HEK293 (cell line): Measurements from ENCODE around the gene KIF5B.

Source experiments
- KLF10 ChIP-seq: fragments of 450-650 bp; IDR thresholded peaks from 2 replicates; pipeline ENCODE4 v1.5.1; 2018; ENCODE audit warnings: missing biosample characterization, mild to moderate bottlenecking, missing genetic modification characterization
- KLF7 ChIP-seq: fragments of 450-650 bp; formaldehyde crosslinking; IDR thresholded peaks from 2 replicates; pipeline ENCODE4 v1.5.1; 2016; ENCODE audit warnings: missing biosample characterization, missing genetic modification characterization, borderline replicate concordance
- MZF1 ChIP-seq: fragments of 450-650 bp; formaldehyde crosslinking; IDR thresholded peaks from 2 replicates; pipeline ENCODE4 v1.5.1; 2017; ENCODE audit warnings: missing biosample characterization, missing genetic modification characterization, borderline replicate concordance
- PBX3 ChIP-seq: sonication (generic); formaldehyde crosslinking; IDR thresholded peaks from 2 replicates; pipeline ENCODE4 v1.8.1; 2022; ENCODE audit warnings: mild to moderate bottlenecking, moderate library complexity, missing genetic modification reagents
- PRDM2 ChIP-seq: fragments of 450-650 bp; formaldehyde crosslinking; IDR thresholded peaks from 2 replicates; pipeline ENCODE4 v1.5.1; 2016; ENCODE audit warnings: missing biosample characterization, missing genetic modification characterization, borderline replicate concordance
- SP3 ChIP-seq: fragments of 450-650 bp; formaldehyde crosslinking; IDR thresholded peaks from 2 replicates; pipeline ENCODE4 v1.5.1; 2016; ENCODE audit warnings: missing biosample characterization, missing genetic modification characterization
- ZBTB11 ChIP-seq: fragments of 450-650 bp; formaldehyde crosslinking; conservative IDR thresholded peaks from 2 replicates; pipeline ENCODE4 v1.5.1; 2016; ENCODE audit warnings: low read depth, missing biosample characterization, missing genetic modification characterization
- ZBTB26 ChIP-seq: fragments of 450-650 bp; formaldehyde crosslinking; optimal IDR thresholded peaks from 2 replicates; pipeline ENCODE3; 2016; ENCODE audit warnings: missing biosample characterization, mild to moderate bottlenecking, missing genetic modification characterization
- ZBTB7A ChIP-seq: fragments of 450-650 bp; formaldehyde crosslinking; IDR thresholded peaks from 2 replicates; pipeline ENCODE4 v1.5.1; 2016; ENCODE audit warnings: low read depth, missing biosample characterization, missing genetic modification characterization
- ZIC2 ChIP-seq: fragments of 450-650 bp; formaldehyde crosslinking; IDR thresholded peaks from 2 replicates; pipeline ENCODE4 v1.5.1; 2016; ENCODE audit warnings: missing biosample characterization, missing genetic modification characterization
- ZNF16 ChIP-seq: fragments of 450-650 bp; formaldehyde crosslinking; IDR thresholded peaks from 2 replicates; pipeline ENCODE4 v1.5.1; 2016; ENCODE audit warnings: low read depth, missing biosample characterization, missing genetic modification characterization
- ZNF248 ChIP-seq: fragments of 450-650 bp; formaldehyde crosslinking; IDR thresholded peaks from 2 replicates; pipeline ENCODE4 v1.5.1; 2017; ENCODE audit warnings: missing biosample characterization, missing genetic modification characterization
- ZNF292 ChIP-seq: fragments of 450-650 bp; formaldehyde crosslinking; IDR thresholded peaks from 2 replicates; pipeline ENCODE4 v1.5.1; 2016; ENCODE audit warnings: low read depth, missing biosample characterization, missing genetic modification characterization, borderline replicate concordance
- ZNF341 ChIP-seq: fragments of 450-650 bp; formaldehyde crosslinking; IDR thresholded peaks from 2 replicates; pipeline ENCODE4; 2016; ENCODE audit warnings: low read depth, missing biosample characterization, missing genetic modification characterization
- ZNF350 ChIP-seq: fragments of 450-650 bp; formaldehyde crosslinking; IDR thresholded peaks from 2 replicates; pipeline ENCODE4 v1.5.0; 2017; ENCODE audit warnings: missing biosample characterization, mild to moderate bottlenecking, missing genetic modification characterization
- ZNF37A ChIP-seq: fragments of 450-650 bp; IDR thresholded peaks from 2 replicates; pipeline ENCODE4 v1.5.1; 2018; ENCODE audit warnings: missing biosample characterization, missing genetic modification characterization
- ZNF518A ChIP-seq: fragments of 450-650 bp; formaldehyde crosslinking; conservative IDR thresholded peaks from 2 replicates; pipeline ENCODE4 v1.5.1; 2016; ENCODE audit warnings: low read depth, missing biosample characterization, missing genetic modification characterization
- ZNF548 ChIP-seq: fragments of 450-650 bp; formaldehyde crosslinking; IDR thresholded peaks from 2 replicates; pipeline ENCODE4 v1.5.1; 2016; ENCODE audit warnings: missing biosample characterization, missing genetic modification characterization
- ZNF76 ChIP-seq: fragments of 450-650 bp; formaldehyde crosslinking; IDR thresholded peaks from 2 replicates; pipeline ENCODE4; 2016; ENCODE audit warnings: low read depth, missing biosample characterization, missing genetic modification characterization, borderline replicate concordance
- ZNF792 ChIP-seq: fragments of 450-650 bp; formaldehyde crosslinking; IDR thresholded peaks from 2 replicates; pipeline ENCODE4 v1.5.1; 2016; ENCODE audit warnings: missing biosample characterization, missing genetic modification characterization

KIF5B gene

GRCh38 chr10:32055478-32056135 is 618 bp downstream of the KIF5B start (continued):
- no peak for TF ChIP-seq PRDM2 (tag by site-specific recombination)
- 0 out of 2 replicates have a peak, but pooled peaks have one; percentile 3 for TF ChIP-seq ZNF292 (tag by site-specific recombination)
- no peak; the same call in 1 of the 2 replicates for TF ChIP-seq PBX3 (CRISPR knock-in tag)
- no peak for TF ChIP-seq ZNF350 (tag by site-specific recombination)
- TF ChIP-seq ZNF248 (tag by site-specific recombination): no peak
- TF ChIP-seq SP3 (tag by site-specific recombination): no peak; the same call in 1 of the 2 replicates
- TF ChIP-seq KLF10 (tag by site-specific recombination): peak; percentile 85
- TF ChIP-seq ZNF37A (tag by site-specific recombination): no peak
- no peak for TF ChIP-seq ZNF548 (tag by site-specific recombination)
- no peak for TF ChIP-seq ZNF518A (tag by site-specific recombination)
- peak; percentile 80 for TF ChIP-seq ZNF341 (tag by site-specific recombination)
- 0 out of 2 replicates have a peak, but pooled peaks have one; percentile 58 for TF ChIP-seq ZNF792 (tag by site-specific recombination)
- peak; percentile 88 for TF ChIP-seq ZBTB26 (tag by site-specific recombination)
- TF ChIP-seq ZBTB11 (tag by site-specific recombination): peak; percentile 60; the same call in 1 of the 2 replicates
- TF ChIP-seq ZBTB7A (tag by site-specific recombination): no peak
- peak; percentile 33; the same call in 1 of the 2 replicates for TF ChIP-seq KLF7
- peak; percentile 57; the same call in 1 of the 2 replicates for TF ChIP-seq ZNF76 (tag by site-specific recombination)
- no peak; the same call in 1 of the 2 replicates for TF ChIP-seq ZIC2 (tag by site-specific recombination)
- no peak for TF ChIP-seq MZF1 (tag by site-specific recombination)
- TF ChIP-seq ZNF16 (tag by site-specific recombination): no peak
